ENCODE measurements around the gene BANP.
"Not testable (repeated sequence)": the region's sequence is repeated elsewhere in the genome, so short reads cannot be mapped to it uniquely, and the experiment has no call there.

BANP gene

DNA sequence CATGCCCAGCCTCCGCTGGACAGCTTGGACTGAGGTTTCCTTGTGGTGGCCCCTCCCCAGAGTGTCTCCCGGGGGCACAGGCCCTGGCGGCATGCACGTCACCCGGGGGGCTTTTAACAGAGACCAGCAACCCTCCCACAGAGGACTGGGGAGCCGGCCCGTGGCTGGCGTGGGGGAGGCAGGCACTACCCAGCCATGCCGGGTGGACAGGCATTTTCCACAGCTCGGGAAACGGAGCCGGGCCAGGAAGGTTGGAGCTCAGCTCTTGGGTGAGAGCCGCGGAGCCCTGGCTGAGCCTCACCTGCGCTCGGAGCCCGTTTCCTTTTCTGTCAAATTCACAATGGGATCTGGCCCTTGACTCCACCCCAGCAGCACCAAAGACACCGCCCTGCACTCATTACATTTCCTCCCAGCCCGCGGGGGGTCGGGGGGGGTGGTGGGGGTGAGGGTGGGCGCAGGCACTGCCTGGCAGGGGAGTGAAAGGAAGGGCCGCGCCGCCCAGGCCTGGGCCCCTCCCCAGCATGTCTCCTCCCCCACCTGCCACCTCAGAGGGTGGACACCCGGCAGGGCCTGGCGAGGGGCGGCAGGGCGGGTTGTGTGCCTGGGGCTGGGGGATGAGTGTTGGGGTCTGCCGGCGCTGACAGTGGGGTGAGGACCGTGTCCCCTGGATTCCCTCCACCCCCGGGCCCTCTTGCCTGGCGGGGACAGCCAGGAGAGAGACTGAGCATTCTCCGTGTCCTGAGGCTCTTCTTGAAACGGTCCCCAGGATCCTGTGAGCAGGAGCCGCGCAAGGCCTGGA, 139.3 kb downstream of the BANP start:
- not testable (repeated sequence) for FAIRE-seq; DNase-seq (ENCODE audit: insufficient read length, low spot score)

GRCh38 chr16:88091221-88091971, 140.2 kb downstream of the BANP start:
- FAIRE-seq; DNase-seq (ENCODE audit: insufficient read length, low spot score): not testable (repeated sequence)

- FAIRE-seq = not testable (repeated sequence)
These were observed 140.7 kb downstream of the BANP start for GRCh38 chr16:88091972-88092302.

GRCh38 chr16:88092791-88093555, 141.7 kb downstream of the BANP start:
- DNase-seq (ENCODE audit: insufficient read length, low spot score); FAIRE-seq: not testable (repeated sequence)

More at GRCh38 chr16:88091972-88092302, 140.7 kb downstream of the BANP start:
- DNase-seq (ENCODE audit: insufficient read length, low spot score) = not testable (repeated sequence)

- FAIRE-seq; DNase-seq (ENCODE audit: insufficient read length, low spot score): not testable (repeated sequence)
These were observed 142.5 kb downstream of the BANP start for GRCh38 chr16:88093556-88094252.

DNA sequence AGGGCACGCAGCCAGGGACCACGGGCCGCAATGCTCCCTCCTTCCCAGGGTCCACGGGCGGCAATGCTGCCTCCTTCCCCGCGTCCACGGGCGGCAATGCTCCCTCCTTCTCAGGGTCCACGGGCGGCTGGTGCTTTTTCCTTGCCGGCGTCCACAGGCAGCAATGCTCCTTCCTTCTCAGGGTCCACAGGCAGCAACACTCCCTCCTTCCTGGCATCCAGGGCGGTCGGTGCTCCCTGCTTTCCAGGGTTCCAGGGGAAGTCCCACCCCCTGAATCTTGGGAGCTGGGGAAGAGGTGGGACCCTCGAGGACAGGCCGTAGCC, 143.0 kb downstream of the BANP start:
- DNase-seq (ENCODE audit: insufficient read length, low spot score); FAIRE-seq: not testable (repeated sequence)

DNA sequence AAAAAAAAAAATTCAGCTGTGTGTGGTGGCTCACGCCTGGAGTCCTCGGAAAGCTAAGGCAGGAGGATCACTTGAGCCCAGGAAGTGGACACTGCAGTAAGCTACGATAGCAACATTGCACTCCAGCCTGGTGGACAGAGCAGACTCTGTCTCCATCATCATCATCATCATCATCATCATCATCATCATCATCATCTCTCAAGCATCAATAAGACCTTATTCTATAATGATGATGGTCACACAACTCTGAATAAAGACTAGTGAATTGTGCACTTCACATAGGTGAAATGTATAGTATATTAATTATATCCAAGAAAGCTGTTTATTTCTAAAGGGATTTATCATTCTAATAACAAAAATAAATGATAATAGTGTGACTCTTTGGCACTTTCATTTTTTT, 143.7 kb downstream of the BANP start:
- DNase-seq (ENCODE audit: insufficient read length, low spot score); FAIRE-seq: not testable (repeated sequence)

- not testable (repeated sequence) for FAIRE-seq; DNase-seq (ENCODE audit: insufficient read length, low spot score)
These were observed 145.4 kb downstream of the BANP start for GRCh38 chr16:88096659-88097058.

DNA sequence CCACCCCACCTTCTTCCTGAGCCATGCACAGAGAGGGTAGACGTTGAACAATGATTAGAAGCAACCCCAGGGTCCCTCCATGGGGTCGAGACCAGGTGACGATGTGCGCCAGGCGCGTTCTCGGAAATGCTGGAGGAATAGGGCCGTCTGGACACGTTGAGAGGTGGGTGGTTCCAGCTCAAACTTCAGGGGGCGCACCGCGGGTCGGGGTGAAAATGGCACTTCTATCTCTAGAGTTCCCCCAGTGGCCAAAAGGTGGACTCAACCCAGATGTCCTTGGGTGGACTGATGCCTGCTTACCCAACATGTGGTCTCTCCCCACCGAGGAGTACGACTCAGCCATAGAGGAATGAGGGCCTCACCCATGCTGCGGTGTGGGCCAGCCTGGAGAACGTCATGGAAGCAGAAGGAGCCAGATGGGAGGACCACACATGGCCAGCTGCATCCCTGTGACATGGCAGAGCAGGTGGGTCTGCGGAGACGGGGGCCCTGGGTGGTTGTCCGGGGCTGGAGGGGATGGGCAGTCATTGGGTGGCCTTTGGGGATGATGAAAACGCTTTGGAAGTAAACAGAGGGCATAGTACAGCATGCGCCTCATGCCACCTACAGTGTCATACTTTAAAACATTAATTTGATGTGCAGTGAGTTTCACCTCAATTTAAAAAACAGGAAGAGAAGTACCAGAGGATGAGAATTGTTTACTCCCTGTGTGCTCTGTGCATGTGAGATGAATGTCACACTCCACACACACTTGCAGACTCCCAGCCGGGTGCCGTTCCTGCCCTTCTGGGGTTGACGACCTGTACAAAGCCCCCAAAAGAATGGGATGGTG, 147.7 kb downstream of the BANP start:
- FAIRE-seq; DNase-seq (ENCODE audit: insufficient read length, low spot score): not testable (repeated sequence)

GRCh38 chr16:88099563-88099890, 148.3 kb downstream of the BANP start:
- TF ChIP-seq PAX5 (IDR thresholded peaks at IDR 0.05; ENCODE audit: insufficient read depth, low read length, severe bottlenecking) (no peak), POLR2A (IDR thresholded peaks at IDR 0.05; ENCODE audit: low read depth, low read length) (no peak), POU2F2 (IDR thresholded peaks at IDR 0.05; ENCODE audit: low read depth, low read length) (no peak), TAF1 (IDR thresholded peaks at IDR 0.05; ENCODE audit: low read depth, low read length) (no peak), SPI1 (IDR thresholded peaks at IDR 0.05; ENCODE audit: low read depth, low read length) (no peak), POLR2AphosphoS5 (IDR thresholded peaks at IDR 0.05; ENCODE audit: low read depth, low read length) (no peak)
- FAIRE-seq (no peak), DNase-seq (ENCODE audit: insufficient read length, low spot score) (no peak)

GRCh38 chr16:88099956-88100355, 148.7 kb downstream of the BANP start:
- not testable (repeated sequence) for FAIRE-seq; DNase-seq (ENCODE audit: insufficient read length, low spot score)

DNA sequence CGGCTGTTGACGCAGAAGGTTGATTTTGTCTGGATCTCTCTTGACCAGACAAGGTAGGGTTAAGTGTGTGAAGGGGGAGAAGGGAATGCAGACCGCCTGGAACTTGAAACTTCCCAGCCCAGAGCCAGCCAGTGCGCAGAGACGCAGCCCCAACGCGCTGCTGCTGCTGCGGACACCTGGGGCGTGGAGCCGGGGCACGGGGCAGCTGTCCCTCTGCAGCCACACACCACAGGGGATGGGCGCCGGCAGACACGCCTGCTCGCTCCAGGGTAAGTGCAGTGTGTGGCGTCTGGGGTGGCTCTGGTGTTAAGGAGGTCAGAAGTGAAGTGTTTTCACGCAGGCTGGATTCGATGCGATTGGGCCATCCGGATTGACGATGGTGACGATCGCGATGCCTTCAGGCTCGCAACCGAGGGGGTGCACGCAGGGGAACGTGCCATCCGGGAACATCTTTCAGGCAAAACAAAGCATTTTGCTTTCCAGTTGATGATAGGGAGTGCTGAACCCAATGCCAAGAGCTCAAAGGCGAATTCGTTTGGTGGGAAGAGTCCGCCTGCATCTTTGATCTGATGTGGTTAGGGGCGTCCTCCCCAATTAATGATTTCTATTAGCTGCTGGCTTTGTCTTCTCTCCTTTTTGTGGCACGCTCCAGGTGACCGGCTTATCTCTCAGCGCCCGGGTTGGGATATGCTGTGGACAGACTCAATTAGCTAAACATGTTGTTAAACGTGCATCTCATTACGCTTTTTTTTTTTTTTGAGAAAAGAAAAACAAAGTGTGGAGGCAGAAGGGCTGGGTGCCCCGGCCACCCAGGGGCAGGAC, 149.8 kb downstream of the BANP start:
- not testable (repeated sequence) for DNase-seq (ENCODE audit: insufficient read length, low spot score)
- peak; percentile 71 for FAIRE-seq

DNA sequence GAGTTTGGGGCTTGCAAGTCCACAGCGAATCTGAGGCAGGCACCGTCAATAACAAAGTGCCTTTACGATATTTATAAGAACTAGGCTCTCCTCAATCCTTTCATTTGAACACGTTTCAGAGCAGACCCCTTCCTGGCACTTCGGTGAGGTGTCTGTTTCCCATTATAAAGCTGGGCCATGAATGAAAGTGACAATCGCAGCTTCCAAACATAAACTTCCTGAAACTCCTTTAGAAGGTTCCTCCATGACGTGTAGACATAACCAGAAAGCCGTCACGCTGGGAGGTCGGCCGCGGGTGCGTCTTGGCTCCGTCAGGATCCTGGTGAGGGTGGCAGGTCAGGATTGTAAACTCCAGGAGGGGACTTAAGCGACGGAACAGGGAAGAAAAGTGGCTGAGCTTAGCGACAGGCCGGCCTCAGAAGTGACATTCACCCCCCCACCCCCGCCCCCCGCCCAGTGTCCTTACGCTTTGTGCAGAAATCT, 150.4 kb downstream of the BANP start:
- FAIRE-seq; DNase-seq (ENCODE audit: insufficient read length, low spot score): not testable (repeated sequence)
